GM10266 (cell line): Measurements from ENCODE around the gene DHX15.

Experiments
- DNase-seq: peaks from one replicate; pipeline ENCODE4 v3.0.0; 2012; ENCODE audit errors: extremely low spot score
- TF ChIP-seq, protein P1 (sequence below): IDR thresholded peaks from 2 replicates; pipeline ENCODE4 v1.5.1; 2012; ENCODE audit warnings: mild to moderate bottlenecking, low read depth; ENCODE audit not compliant: control insufficient read depth, insufficient read depth; ENCODE audit errors: missing control alignments

Gene DHX15

DNA sequence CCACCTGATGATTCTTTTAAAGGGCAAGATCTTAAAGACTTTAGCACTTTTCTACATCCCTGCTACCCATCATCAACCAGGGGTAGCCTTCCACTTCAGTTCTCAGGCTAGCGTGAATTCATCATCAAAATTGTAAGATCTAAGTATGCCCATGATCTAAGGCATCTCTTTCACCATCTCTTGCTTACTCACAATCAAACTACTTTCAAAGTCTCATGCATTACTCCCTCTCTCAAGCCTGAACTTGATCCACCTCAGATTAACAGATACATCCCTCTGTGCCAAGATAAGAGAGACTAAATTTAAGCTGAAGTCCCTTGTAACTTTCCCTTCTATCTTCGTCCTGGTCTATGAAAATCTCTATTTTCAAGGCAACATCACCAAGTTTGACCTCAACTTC lies 62.8 kb downstream of the DHX15 start:
- DNase-seq = no peak
- TF ChIP-seq, protein P1, sequence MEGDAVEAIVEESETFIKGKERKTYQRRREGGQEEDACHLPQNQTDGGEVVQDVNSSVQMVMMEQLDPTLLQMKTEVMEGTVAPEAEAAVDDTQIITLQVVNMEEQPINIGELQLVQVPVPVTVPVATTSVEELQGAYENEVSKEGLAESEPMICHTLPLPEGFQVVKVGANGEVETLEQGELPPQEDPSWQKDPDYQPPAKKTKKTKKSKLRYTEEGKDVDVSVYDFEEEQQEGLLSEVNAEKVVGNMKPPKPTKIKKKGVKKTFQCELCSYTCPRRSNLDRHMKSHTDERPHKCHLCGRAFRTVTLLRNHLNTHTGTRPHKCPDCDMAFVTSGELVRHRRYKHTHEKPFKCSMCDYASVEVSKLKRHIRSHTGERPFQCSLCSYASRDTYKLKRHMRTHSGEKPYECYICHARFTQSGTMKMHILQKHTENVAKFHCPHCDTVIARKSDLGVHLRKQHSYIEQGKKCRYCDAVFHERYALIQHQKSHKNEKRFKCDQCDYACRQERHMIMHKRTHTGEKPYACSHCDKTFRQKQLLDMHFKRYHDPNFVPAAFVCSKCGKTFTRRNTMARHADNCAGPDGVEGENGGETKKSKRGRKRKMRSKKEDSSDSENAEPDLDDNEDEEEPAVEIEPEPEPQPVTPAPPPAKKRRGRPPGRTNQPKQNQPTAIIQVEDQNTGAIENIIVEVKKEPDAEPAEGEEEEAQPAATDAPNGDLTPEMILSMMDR = no peak

DNA sequence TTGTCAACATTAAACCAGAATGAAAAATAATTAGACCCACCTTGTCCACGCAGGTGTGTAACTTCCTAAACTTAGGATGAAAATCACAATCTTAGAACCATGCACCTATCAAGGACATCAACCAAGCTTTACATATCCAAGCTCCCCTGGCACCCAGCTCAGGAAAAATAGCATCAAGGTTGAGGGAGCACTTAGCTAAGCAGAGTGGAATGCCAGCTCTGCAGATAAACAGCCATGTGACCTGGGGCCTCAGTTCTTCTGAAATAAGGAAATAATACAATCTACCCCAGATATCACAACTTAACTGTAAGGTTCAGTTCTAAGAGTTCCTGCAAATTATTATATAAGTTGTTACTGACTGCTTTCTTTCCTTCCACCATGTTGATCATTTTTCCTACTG lies 64.7 kb downstream of the DHX15 start:
- DNase-seq = no peak
- TF ChIP-seq, protein P1 = no peak

DNA sequence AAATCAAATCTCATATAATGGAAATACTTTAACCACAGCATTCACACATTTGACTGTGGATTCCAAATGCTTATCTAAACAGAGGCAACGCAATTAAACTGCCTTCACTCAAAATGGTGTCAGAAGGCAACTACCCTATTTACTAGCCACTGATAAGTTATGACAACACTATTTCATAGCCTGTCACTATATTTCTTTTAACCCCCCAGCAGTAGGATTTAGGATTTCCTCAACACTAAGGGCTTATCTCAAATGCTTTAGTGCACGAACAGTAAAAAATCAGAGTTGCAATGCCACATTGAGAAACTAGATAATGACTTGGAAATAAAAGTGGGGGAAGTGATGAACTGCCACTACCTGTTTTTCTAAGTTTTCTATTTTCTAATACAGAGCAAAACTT lies 66.7 kb downstream of the DHX15 start:
- TF ChIP-seq, protein P1 = no peak
- DNase-seq = no peak

DNA sequence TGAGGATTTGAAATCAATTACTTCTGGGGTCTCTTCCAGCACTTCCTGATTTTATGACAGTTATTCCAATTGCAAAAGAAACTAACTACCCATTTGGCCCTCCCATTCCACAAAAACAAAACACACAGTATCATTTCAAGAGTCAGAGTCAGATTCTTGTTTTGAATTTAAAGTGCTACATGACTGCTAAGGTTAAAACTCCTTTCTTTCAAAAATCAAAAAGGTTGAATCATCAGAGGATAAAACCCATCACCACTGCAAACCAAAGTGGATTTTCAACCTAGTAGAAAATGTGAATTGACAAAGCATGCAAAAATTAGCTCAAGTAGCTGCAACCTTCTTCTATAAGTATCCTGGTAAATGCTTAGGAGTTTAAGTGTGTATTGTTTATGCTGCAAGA lies 67.4 kb downstream of the DHX15 start:
- TF ChIP-seq, protein P1 = no peak
- DNase-seq = no peak

DNA sequence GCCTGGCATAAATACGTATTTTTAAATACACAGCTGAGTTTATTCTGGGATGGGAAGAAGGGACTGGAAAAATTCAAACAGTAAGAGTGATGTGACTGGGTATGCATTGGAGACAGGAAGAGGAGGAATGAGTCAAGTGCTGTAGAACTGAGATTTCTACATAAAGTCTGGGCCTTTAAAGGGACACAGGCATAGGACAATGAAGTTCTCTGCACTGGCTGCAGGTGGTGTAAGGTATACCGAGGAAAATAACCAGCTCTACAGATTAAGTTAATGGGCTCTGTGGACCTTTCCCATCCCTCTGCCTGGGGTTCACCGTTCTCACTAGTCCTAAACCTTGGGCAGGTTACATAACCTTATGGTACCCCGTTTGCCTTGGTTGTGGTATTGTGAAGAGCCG lies 68.7 kb downstream of the DHX15 start:
- no peak for DNase-seq
- TF ChIP-seq, protein P1 = no peak

DNA sequence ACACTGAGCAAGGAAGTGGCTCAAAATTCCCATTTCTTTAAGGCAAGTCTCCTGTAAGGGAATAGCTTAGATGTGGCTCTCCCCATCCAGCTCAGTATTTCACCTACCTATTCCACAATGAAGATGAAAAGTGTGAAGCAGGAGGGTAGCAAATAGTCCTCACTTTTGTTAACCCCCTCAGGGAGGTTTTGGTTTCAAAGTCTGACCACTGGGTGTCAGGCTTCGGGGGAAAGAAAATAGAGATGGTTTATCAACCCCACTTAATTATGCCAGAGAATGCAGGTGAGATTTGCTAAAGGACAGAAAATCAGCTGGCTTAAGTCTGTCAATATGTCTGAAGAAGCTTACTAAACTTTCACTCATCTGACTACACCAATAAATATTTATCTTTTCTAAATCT lies 69.5 kb downstream of the DHX15 start:
- no peak for DNase-seq
- TF ChIP-seq, protein P1 = peak; percentile 29

DNA sequence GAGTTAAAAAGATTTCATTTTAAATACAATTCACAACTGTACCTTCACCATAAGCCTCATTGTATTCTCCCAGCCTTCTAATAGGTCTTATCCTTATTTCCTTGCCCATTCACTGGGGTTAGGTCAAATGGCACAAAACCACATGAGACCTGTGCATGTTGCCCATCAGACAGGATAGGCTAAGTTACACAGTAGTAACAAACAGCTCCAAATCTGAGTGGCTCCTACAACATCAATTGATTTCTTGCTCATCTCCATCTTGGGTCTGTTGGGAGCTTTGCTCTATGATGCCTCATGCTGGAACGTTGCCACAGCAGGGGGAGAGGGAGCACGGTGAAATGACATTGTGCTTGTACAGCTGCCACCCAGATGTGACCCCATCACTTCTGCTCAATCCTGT lies 70.6 kb downstream of the DHX15 start:
- DNase-seq = no peak
- TF ChIP-seq, protein P1 = no peak
